Adrenal gland (tissue), 12 donors: ENCODE results near the gene GNB5. TPM values are rescaled to one million over a fixed set of nuclear protein-coding genes. Genes with fewer than 3 reads are reported as not detected.
"Not testable (repeated sequence)": the region's sequence is repeated elsewhere in the genome, so short reads cannot be mapped to it uniquely, and the experiment has no call there.

ENCODE experiments used
- DNase-seq, 7 donors: peaks; one replicate each; pipeline ENCODE4 v3.0.0-alpha.2; 2019 to 2020
- H3K27ac ChIP-seq, 5 donors: fragments of 200-600 bp; sonication (generic) in 4 of 5; 1 replicate in 3 of 5; 2 replicates in 2 of 5; pipeline versions ENCODE4 v1.5.1 to v1.8.0; 2016 to 2020; ENCODE audit warnings: mild to moderate bottlenecking in 1 of 5
- H3K27me3 ChIP-seq: fragments of 200-600 bp; 2 replicates; pipeline ENCODE4 v1.8.0; 2021
- H3K36me3 ChIP-seq, 2 donors: fragments of 200-600 bp; replicated peaks in 1 of 2; 1 replicate in 1 of 2; 2 replicates in 1 of 2; pipeline versions ENCODE4 v1.5.1 to v1.8.0; 2018 to 2022
- H3K4me1 ChIP-seq, 2 donors: fragments of 200-600 bp; replicated peaks in 1 of 2; 1 replicate in 1 of 2; 2 replicates in 1 of 2; pipeline versions ENCODE4 v1.5.1 to v1.8.0; 2018 to 2021
- H3K4me3 ChIP-seq, 4 donors: fragments of 200-600 bp; sonication (generic) in 3 of 4; one replicate each; pipeline ENCODE4 v1.5.1; 2016 to 2018
- H3K9me3 ChIP-seq, 3 donors: fragments of 200-600 bp; sonication (generic) in 1 of 3; replicated peaks in 1 of 3; 1 replicate in 2 of 3; 2 replicates in 1 of 3; pipeline versions ENCODE4 v1.5.1 to v1.8.0; 2016 to 2021
- POLR2A ChIP-seq, 2 donors: fragments of 450-650 bp; IDR thresholded peaks; one replicate each; pipeline ENCODE4 v1.6.1; 2017; ENCODE audit warnings: antibody characterized with exemption in 2 of 2, mild to moderate bottlenecking in 2 of 2, moderate library complexity in 1 of 2
- WGBS, 4 donors: extraction: QIAGEN DNeasy Blood & Tissue Kit in 2 of 4; methylation state at CpG; one replicate each; pipeline versions ENCODE4 v1.1.5 to v1.1.7; 2013 to 2017; 5-methylcytosine and 5-hydroxymethylcytosine counted together
- intact Hi-C, 2 donors: fragments of 100-400 bp; cut with DNase I; formaldehyde crosslinking; loops; one replicate each; pipeline versions ENCODE4 v1.14.1 to v1.15.0; 2022 to 2023
- polyA plus RNA-seq, 3 donors: library from polyadenylated mRNA; stranded (reverse); fragments of 200-250 nt in 2 of 3; fragments of 350-450 nt in 1 of 3; fragmentation: Illumina TruSeq in 1 of 3; extraction: RNeasy Lipid Tissue Mini Kit (QIAGEN cat#74804) in 1 of 3; gene quantifications; one replicate each; pipeline ENCODE4 v1.2.3, GENCODE V29; 2013 to 2014
- total RNA-seq, 9 donors: library from RNA; depleted of rRNA in 4 of 9; stranded (reverse); fragments of >200 nt in 4 of 9; fragments of 120-200 nt in 1 of 9; fragmentation: NEBNext Ultra II Directional in 1 of 9; extraction: Animal tissue kit (Norgen Biotek cat#: 25700) in 1 of 9; gene quantifications; one replicate each; pipeline versions ENCODE4 v1.1.0 to v1.2.4, GENCODE V29; 2013 to 2023
- TF ChIP-seq, protein P1 (sequence below), 6 experiments: fragments of 450-650 bp in 4 of 6; fragments of 200-600 bp in 2 of 6; sonication (generic) in 1 of 6; IDR thresholded peaks; 1 replicate in 5 of 6; 2 replicates in 1 of 6; pipeline versions ENCODE4 v1.5.1 to v1.8.0; 2016 to 2021; ENCODE audit warnings: antibody characterized with exemption in 6 of 6, mild to moderate bottlenecking in 2 of 6, moderate library complexity in 1 of 6
- donor health status: healthy with polysubstance abuse.
- donor health status: Bipolar disorder and iron deficiency.
- donor health status: DM: yes; HTN: yes; CAD: no.
- donor health status: DM: no; HTN: no; CAD: no.
- donor health status: DM: no; HTN: no; CAD: no.
- donor health status: DM: yes; HTN: yes; CAD: no.

The GNB5 gene
- total and polyA plus RNA-seq, 12 donors = 2.8 to 60.7 (median 18.8) TPM

DNA sequence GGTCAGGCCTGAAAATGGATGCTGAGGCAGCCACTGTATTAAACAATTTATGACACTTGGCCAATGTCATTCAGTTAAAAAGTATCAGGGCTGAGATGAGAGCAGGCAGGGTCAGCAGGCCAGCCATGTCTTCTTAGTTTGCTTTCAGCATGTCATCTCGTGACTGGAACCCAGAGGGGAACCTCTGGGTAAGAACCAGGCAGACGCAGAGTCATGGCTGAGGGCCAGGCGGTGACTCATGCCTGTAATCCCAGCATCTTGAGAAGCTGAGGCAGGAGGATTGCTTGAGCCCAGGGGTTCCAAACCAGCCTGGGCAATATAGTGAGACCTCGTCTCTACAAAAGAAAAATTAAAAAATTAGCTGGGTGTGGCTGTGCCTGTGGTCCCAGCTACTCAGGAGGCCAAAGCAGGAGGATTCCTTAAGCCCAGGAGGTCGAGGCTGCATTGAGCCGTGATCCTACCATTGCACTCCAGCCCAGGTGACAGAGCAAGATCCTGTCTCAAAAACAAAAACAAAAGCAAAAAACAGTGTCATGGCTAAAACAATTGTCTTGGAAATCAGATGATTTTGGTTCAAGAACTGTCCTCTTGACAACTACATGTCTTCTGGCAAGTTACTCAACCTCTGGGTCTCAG, 90.3 kb downstream of the GNB5 start:
- peaks cover 7 to 36% of the 10 kb centered on the region in 2 donors for H3K4me1 ChIP-seq
- H3K27me3 ChIP-seq = no peaks in the 10 kb centered on the region
- TF ChIP-seq POLR2A (IDR thresholded peaks at IDR 0.05) = no peak
- TF ChIP-seq, protein P1, sequence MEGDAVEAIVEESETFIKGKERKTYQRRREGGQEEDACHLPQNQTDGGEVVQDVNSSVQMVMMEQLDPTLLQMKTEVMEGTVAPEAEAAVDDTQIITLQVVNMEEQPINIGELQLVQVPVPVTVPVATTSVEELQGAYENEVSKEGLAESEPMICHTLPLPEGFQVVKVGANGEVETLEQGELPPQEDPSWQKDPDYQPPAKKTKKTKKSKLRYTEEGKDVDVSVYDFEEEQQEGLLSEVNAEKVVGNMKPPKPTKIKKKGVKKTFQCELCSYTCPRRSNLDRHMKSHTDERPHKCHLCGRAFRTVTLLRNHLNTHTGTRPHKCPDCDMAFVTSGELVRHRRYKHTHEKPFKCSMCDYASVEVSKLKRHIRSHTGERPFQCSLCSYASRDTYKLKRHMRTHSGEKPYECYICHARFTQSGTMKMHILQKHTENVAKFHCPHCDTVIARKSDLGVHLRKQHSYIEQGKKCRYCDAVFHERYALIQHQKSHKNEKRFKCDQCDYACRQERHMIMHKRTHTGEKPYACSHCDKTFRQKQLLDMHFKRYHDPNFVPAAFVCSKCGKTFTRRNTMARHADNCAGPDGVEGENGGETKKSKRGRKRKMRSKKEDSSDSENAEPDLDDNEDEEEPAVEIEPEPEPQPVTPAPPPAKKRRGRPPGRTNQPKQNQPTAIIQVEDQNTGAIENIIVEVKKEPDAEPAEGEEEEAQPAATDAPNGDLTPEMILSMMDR (IDR thresholded peaks at IDR 0.05) = no peak
- intact Hi-C loops = no loop called here
- WGBS, 4 donors = 51 to 60% (median 56%) methylated on average over 6 of the region's 6 CpGs
- H3K9me3 ChIP-seq = no peaks in the 10 kb centered on the region
- no peaks in the 10 kb centered on the region for H3K36me3 ChIP-seq
- peak; percentile 75 to 95 (median 87) for DNase-seq
- no peak overlapping the region for H3K4me3 ChIP-seq
- H3K27ac ChIP-seq = no peak overlapping the region

DNA sequence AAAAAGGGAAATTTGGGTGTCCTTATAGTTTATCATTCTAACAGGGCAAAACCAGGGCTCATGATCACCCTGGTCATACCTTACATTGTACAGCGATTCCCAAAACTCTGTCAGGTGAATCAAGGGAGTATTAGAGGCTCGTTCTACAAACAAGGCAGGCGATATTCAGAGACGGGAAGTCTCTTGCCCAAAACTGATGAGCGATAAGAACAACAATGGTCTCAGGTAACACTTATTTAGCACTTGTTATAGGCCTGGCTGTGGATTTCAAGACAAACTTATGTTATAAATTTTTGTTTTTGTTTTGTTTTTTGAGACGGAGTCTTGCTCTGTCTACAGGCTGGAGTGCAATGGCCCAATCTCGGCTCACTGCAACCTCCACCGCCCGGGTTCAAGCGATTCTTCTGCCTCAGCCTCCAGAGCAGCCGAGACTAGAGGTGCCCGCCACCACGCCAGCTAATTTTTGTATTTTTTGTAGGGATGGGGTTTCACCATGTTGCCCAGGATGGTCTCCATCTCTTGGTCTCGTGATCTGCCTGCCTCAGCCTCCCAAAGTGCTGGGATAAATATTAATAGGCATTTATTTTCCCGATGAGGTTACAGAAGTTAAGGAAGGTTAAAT, 91.4 kb downstream of the GNB5 start:
- 96 to 100% (median 97%) methylated on average over 15 of the region's 15 CpGs for WGBS, 4 donors
- no peak overlapping the region for H3K27ac ChIP-seq

DNA sequence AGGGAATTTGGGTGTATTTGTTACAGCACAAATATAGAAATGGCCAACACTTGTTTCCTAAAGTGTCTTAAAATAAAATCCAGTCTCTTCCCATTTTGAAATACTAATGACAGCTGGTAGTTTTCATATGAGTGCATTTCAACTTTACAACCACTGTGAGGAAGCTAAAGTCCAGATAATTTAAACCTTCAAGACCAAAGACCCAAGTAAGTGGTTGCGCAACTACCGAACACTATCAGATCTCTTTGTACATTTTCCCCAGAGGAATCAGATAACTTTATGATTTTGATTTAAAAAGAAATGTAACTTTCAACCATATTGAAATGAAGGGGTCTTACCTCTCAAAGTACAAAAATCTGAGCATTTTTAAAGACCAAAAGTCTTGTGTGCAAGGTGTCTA, 92.9 kb downstream of the GNB5 start:
- TF ChIP-seq, protein P1 (IDR thresholded peaks at IDR 0.05) = no peak
- TF ChIP-seq POLR2A (IDR thresholded peaks at IDR 0.05) = no peak

More for the DNA sequence above, 91.4 kb downstream of the GNB5 start:
- no peaks in the 10 kb centered on the region for H3K36me3 ChIP-seq
- no peaks in the 10 kb centered on the region for H3K27me3 ChIP-seq
- no peaks in the 10 kb centered on the region for H3K9me3 ChIP-seq
- DNase-seq = no peak
- intact Hi-C loops = no loop called here
- no peak overlapping the region for H3K4me3 ChIP-seq
- TF ChIP-seq, protein P1 (IDR thresholded peaks at IDR 0.05) = no peak
- TF ChIP-seq POLR2A (IDR thresholded peaks at IDR 0.05) = no peak
- peaks cover 7 to 44% of the 10 kb centered on the region in 2 donors for H3K4me1 ChIP-seq

DNA sequence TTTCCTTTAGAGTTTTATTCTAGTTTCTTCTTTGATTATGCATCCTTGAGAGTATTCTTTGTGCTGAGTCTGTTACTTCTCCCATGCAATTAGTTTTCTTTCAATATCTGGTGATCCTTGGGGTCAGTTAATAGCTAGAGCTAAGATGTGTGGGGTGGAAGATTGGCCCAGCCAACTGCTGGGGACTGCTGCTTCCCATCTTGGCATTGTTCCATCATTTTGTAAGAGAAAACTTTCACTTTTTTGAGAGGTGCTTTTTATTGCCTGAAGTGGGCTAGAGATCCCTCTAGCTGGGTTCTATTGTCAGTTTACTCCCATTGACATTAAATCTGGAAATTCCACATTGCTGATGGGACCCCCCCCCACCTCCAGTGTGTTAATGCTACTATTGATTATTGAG, 94.0 kb downstream of the GNB5 start:
- TF ChIP-seq, protein P1 (IDR thresholded peaks at IDR 0.05) = no peak
- TF ChIP-seq POLR2A (IDR thresholded peaks at IDR 0.05) = no peak
- Histone ChIP-seq H3K36me3 (no peaks in the 10 kb centered on the region), H3K9me3 (no peaks in the 10 kb centered on the region), H3K27me3 (no peaks in the 10 kb centered on the region), H3K27ac (peak overlapping the region in 1 of 5 donors; percentile 4), H3K4me1 (peaks cover 15 to 51% of the 10 kb centered on the region in 2 donors), H3K4me3 (no peak overlapping the region)
- no peak for DNase-seq
- intact Hi-C loops = no loop called here

More for the DNA sequence above, 92.9 kb downstream of the GNB5 start:
- Histone ChIP-seq H3K36me3 (no peaks in the 10 kb centered on the region), H3K27me3 (no peaks in the 10 kb centered on the region), H3K9me3 (no peaks in the 10 kb centered on the region), H3K4me1 (peaks cover 11 to 47% of the 10 kb centered on the region in 2 donors), H3K4me3 (no peak overlapping the region), H3K27ac (no peak overlapping the region)
- intact Hi-C loops = no loop called here
- DNase-seq = peak in 1 of 7 donors; percentile 48
- WGBS, 4 donors = 59 to 70% (median 64%) methylated on average over 2 of the region's 2 CpGs

DNA sequence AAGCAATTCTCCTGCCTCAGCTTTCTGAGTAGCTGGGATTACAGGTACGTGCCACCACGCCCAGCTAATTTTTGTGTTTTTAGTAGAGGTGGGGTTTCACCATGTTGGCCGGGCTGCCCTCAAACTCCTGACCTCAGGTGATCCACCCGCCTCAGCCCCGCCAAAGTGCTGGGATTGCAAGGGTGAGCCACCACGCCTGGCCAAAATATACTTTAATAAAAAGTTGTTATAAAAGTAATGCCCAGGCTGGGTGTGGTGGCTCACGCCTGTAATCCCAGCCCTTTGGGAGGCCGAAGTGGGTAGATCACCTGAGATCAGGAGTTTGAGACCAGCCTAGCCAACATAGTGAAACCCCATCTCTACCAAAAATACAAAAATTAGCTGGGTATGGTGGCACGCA, 94.7 kb downstream of the GNB5 start:
- DNase-seq, intact Hi-C loops, H3K27me3 ChIP-seq, H3K27ac ChIP-seq, H3K36me3 ChIP-seq, H3K9me3 ChIP-seq, H3K4me3 ChIP-seq: not testable (repeated sequence)
- H3K4me1 ChIP-seq = peaks cover 15 to 48% of the 10 kb centered on the region in 2 donors
- WGBS, 4 donors = 92 to 97% (median 96%) methylated on average over 6 to 9 of the region's 9 CpGs
